Left lung (tissue), 10 donors: ENCODE results near the gene CHERP. TPM values are rescaled to one million over a fixed set of nuclear protein-coding genes. Genes with fewer than 3 reads are reported as not detected.

ENCODE experiments used
- ATAC-seq: fragments of 200-7000 bp; cut with Tn5 transposase; one replicate; pipeline ENCODE4 v1.9.1; 2020; ENCODE audit warnings: moderate library complexity
- DNase-seq, 4 donors: peaks; one replicate each; pipeline ENCODE4 v3.0.0-alpha.2; 2013 to 2020
- H3K27ac ChIP-seq, 2 donors: fragments of 200-600 bp; sonication (generic) in 1 of 2; one replicate each; pipeline versions ENCODE4 v1.5.0 to v1.8.0; 2020 to 2021
- H3K27me3 ChIP-seq, 2 donors: fragments of 200-600 bp; sonication (generic) in 1 of 2; one replicate each; pipeline versions ENCODE4 v1.5.0 to v1.8.0; 2020 to 2021
- H3K36me3 ChIP-seq, 2 donors: fragments of 200-600 bp; sonication (generic) in 1 of 2; one replicate each; pipeline versions ENCODE4 v1.5.0 to v1.8.0; 2020 to 2021
- H3K4me1 ChIP-seq, 2 donors: fragments of 200-600 bp; one replicate each; pipeline ENCODE4 v1.8.0; 2021
- H3K4me3 ChIP-seq, 2 donors: fragments of 200-600 bp; sonication (generic) in 1 of 2; one replicate each; pipeline versions ENCODE4 v1.5.0 to v1.8.0; 2020 to 2021; ENCODE audit warnings: mild to moderate bottlenecking in 1 of 2
- H3K9me3 ChIP-seq, 2 donors: fragments of 200-600 bp; sonication (generic) in 1 of 2; one replicate each; pipeline versions ENCODE4 v1.5.0 to v1.8.0; 2020 to 2021
- intact Hi-C, 2 donors: fragments of 100-400 bp; cut with DNase I; formaldehyde crosslinking; loops; one replicate each; pipeline versions ENCODE4 v1.11.2 to v1.14.2; 2022
- polyA plus RNA-seq, 6 donors: library from polyadenylated mRNA; unstranded; fragments of 120-200 nt; gene quantifications; one replicate each; pipeline ENCODE4 v1.2.1, GENCODE V29; 2013; ENCODE audit not compliant: insufficient read length in 6 of 6
- total RNA-seq, 2 donors: library from RNA; stranded (reverse); fragmentation: NEBNext Ultra II Directional; extraction: Animal tissue kit (Norgen Biotek cat#: 25700); gene quantifications; one replicate each; pipeline ENCODE4 v1.2.1, GENCODE V29; 2021
- TF ChIP-seq, protein P1 (sequence below), 2 donors: fragments of 200-600 bp; sonication (generic) in 1 of 2; IDR thresholded peaks; one replicate each; pipeline versions ENCODE4 v1.5.0 to v1.8.0; 2021; ENCODE audit warnings: antibody characterized with exemption in 2 of 2
- donor health status: DM: no; HTN: yes; CAD: no.
- donor health status: DM: no; HTN: no; CAD: no.

CHERP gene
- total and polyA plus RNA-seq, 8 donors, result 28.1 to 52.3 (median 40.3) TPM

DNA sequence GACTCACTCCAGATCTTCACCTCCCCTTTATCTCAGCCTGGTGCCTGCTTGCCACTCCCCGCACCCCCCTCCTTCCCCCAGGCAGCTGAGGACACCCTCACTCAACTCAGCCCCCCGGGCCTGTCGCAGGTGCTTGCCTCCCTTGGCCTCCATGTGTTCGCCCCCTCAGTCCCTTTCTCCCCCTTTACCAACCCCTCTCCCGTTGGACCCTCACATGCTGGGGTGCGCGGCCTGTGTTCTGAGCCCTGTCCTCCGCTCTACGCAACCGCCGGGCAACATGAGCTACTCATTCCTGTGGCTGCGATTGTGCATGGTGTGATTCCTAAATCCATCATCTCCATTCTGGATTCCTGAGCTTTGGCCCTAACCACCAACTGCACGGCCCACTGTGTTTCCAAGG is 5.1 kb downstream of the CHERP start:
- no peaks in the 10 kb centered on the region for H3K9me3 ChIP-seq
- H3K27ac ChIP-seq, result no peak overlapping the region
- intact Hi-C loops, result no loop called here
- TF ChIP-seq, protein P1, sequence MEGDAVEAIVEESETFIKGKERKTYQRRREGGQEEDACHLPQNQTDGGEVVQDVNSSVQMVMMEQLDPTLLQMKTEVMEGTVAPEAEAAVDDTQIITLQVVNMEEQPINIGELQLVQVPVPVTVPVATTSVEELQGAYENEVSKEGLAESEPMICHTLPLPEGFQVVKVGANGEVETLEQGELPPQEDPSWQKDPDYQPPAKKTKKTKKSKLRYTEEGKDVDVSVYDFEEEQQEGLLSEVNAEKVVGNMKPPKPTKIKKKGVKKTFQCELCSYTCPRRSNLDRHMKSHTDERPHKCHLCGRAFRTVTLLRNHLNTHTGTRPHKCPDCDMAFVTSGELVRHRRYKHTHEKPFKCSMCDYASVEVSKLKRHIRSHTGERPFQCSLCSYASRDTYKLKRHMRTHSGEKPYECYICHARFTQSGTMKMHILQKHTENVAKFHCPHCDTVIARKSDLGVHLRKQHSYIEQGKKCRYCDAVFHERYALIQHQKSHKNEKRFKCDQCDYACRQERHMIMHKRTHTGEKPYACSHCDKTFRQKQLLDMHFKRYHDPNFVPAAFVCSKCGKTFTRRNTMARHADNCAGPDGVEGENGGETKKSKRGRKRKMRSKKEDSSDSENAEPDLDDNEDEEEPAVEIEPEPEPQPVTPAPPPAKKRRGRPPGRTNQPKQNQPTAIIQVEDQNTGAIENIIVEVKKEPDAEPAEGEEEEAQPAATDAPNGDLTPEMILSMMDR (IDR thresholded peaks at IDR 0.05), result no peak
- peaks cover 9 to 28% of the 10 kb centered on the region in 2 donors for H3K4me1 ChIP-seq
- peaks cover 0 to 82% of the 10 kb centered on the region in 2 donors for H3K36me3 ChIP-seq
- ATAC-seq (no peak), DNase-seq (peak in 1 of 4 donors; percentile 66)
- H3K27me3 ChIP-seq, result no peaks in the 10 kb centered on the region
- H3K4me3 ChIP-seq, result no peak overlapping the region

DNA sequence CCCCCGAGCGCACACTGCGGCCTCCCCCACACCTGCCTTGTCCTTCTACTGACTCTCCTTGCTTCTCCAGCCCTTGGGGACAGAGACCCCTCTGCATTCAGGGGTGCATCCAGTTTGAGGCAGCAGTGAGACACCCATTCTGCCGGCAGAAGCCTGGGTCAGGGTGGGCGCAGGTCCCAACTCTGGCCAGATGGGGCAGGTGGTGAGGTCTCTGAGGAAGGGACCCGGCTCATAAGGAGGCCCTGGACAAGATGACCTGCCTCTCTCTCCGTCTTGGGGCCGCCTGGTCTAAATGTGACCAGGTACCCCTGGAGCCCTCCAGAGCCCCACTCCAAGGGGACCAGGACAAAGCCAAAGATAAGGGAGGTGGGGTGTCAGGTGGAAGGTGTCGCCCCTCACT is 6.1 kb downstream of the CHERP start:
- ATAC-seq, result no peak
- H3K27me3 ChIP-seq, result no peaks in the 10 kb centered on the region
- intact Hi-C loops, result no loop called here
- peaks cover 0 to 92% of the 10 kb centered on the region in 2 donors for H3K36me3 ChIP-seq
- TF ChIP-seq, protein P1 (IDR thresholded peaks at IDR 0.05), result no peak
- peaks cover 5 to 23% of the 10 kb centered on the region in 2 donors for H3K4me1 ChIP-seq
- H3K9me3 ChIP-seq, result no peaks in the 10 kb centered on the region
- H3K4me3 ChIP-seq, result no peak overlapping the region
- no peak overlapping the region for H3K27ac ChIP-seq
- peak in 1 of 4 donors; percentile 47 for DNase-seq

DNA sequence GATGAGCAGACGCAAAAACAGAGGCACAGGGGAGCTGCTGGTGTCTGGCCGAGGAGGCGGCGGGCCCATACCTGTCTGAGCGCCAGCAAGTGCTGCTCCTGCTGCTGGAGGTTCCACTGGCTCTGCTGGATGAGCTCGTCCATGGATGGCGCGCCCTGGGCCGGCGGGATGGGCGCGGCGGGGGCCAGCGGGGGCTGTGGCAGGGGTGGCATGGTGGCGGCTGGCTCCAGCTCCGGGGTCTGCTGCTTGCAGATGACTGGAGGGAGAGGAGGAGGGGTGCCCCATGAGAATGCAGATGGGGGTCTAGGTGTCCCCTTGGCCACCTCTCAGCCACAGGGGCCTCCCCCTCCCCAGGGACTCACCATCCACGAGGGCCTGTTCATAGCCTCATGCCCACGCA is 6.9 kb downstream of the CHERP start:
- TF ChIP-seq, protein P1 (IDR thresholded peaks at IDR 0.05), result no peak
- Histone ChIP-seq H3K27ac (no peak overlapping the region), H3K4me3 (no peak overlapping the region)

DNA sequence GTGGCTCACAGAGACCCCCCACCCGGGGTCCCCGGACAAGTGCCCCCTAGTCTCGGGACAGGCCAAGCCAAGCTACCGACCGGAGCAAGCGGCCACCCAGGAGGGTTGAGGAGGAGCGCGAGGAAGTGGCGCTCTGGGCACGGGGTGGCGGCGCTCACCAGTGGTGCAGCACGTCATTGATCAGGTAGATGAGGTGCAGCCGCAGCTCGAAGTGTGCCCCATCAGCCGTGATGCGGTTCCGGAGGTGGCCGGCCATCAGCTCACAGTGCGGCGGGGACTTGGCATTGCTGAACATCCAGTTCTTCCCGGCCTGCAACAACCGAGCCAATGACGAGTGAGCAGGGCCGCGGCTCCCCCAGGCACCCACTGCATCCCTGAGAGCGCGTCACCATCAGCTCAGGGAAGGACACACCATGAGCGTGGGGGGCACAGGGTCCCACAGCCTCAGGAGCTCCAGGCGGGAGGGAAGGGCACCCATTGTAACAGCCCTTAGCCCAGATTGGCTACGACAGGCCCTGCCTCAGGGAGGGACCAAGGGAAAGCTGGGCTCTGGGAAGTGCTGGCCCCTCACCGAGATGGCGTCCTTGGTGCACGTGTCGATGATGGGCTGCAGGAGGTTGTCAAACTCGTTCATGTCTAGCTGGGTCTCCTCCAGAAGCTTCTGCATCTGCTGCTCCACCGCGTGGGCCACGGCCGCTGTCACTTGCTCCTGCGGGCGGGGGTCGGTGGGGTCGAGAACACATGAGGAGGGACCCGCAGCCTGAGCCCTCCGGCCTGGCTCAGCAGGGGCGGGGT is 9.6 kb downstream of the CHERP start:
- TF ChIP-seq, protein P1 (IDR thresholded peaks at IDR 0.05), result no peak
- peaks cover 0 to 100% of the 10 kb centered on the region in 2 donors for H3K36me3 ChIP-seq
- no peak overlapping the region for H3K4me3 ChIP-seq
- H3K27me3 ChIP-seq, result no peaks in the 10 kb centered on the region
- intact Hi-C loops, result no loop called here
- no peaks in the 10 kb centered on the region for H3K9me3 ChIP-seq
- ATAC-seq, result no peak
- DNase-seq, result peak in 1 of 4 donors; percentile 19
- H3K4me1 ChIP-seq, result peaks cover 0 to 2% of the 10 kb centered on the region in 2 donors
- no peak overlapping the region for H3K27ac ChIP-seq

More for the DNA sequence above, 6.9 kb downstream of the CHERP start:
- Histone ChIP-seq H3K27me3 (no peaks in the 10 kb centered on the region), H3K9me3 (no peaks in the 10 kb centered on the region), H3K36me3 (peaks cover 0 to 96% of the 10 kb centered on the region in 2 donors), H3K4me1 (peaks cover 0 to 15% of the 10 kb centered on the region in 2 donors)
- ATAC-seq (no peak), DNase-seq (peak in 1 of 4 donors; percentile 73)
- intact Hi-C loops, result no loop called here

DNA sequence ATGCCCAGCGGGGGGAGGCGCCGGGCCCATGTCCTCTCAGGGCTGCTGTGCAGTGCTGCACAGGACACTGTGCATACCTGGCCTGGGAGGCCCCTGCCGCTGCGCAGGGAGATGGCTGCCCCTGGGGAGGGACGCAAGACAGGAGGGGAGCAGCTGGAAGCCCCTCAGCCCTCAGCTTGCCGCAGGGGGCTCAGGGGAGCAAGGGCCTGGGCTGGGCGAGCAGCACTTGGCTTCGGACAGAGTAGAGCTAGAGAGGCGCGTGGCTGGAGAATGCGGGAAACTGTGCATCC is 10.9 kb downstream of the CHERP start:
- H3K27me3 ChIP-seq, result no peaks in the 10 kb centered on the region
- H3K27ac ChIP-seq, result no peak overlapping the region
- peaks cover 0 to 100% of the 10 kb centered on the region in 2 donors for H3K36me3 ChIP-seq
- DNase-seq (no peak), ATAC-seq (no peak)
- no peak overlapping the region for H3K4me3 ChIP-seq
- intact Hi-C loops, result no loop called here
- no peaks in the 10 kb centered on the region for H3K9me3 ChIP-seq
- TF ChIP-seq, protein P1 (IDR thresholded peaks at IDR 0.05), result no peak
- no peaks in the 10 kb centered on the region for H3K4me1 ChIP-seq
